ENCODE data around the gene CDC26. TPM values are rescaled to one million over a fixed set of nuclear protein-coding genes. Genes with fewer than 3 reads are reported as not detected.

CDC26 gene
- total and polyA plus RNA-seq, 10 donors: 20.6 to 42.9 (median 29.5) TPM

DNA sequence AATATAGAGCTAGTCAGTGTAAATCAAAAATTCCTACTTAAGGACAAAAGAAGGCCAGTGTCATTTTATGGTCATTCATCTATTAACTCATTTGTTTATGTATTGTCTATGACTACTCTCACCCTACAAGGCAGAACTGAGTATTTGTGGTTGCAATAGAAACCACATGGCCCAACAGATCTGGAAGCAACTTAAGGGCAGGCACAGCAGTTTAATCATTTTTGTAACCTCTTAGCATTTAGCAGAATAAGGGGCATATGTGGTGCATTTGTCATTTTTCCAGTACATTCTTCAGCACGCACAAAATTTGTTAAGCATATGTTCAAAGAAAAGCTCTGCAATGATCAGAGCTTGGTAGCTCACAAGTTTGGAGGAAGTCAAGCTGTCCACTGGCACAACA is 55.4 kb downstream of the CDC26 start:
- TF ChIP-seq, protein P1, sequence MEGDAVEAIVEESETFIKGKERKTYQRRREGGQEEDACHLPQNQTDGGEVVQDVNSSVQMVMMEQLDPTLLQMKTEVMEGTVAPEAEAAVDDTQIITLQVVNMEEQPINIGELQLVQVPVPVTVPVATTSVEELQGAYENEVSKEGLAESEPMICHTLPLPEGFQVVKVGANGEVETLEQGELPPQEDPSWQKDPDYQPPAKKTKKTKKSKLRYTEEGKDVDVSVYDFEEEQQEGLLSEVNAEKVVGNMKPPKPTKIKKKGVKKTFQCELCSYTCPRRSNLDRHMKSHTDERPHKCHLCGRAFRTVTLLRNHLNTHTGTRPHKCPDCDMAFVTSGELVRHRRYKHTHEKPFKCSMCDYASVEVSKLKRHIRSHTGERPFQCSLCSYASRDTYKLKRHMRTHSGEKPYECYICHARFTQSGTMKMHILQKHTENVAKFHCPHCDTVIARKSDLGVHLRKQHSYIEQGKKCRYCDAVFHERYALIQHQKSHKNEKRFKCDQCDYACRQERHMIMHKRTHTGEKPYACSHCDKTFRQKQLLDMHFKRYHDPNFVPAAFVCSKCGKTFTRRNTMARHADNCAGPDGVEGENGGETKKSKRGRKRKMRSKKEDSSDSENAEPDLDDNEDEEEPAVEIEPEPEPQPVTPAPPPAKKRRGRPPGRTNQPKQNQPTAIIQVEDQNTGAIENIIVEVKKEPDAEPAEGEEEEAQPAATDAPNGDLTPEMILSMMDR (IDR thresholded peaks at IDR 0.05 in 8 of 11, conservative IDR thresholded peaks at IDR 0.05 in 3 of 11): no peak
- TF ChIP-seq POLR2A (IDR thresholded peaks at IDR 0.05) (no peak), POLR2AphosphoS5 (IDR thresholded peaks at IDR 0.05) (no peak)
- intact Hi-C loops (cut with DNase I; ENCODE audit: low total_unique reads): loop anchor here (10.0 kb wide), 1 partner anchor 55 kb away; the partner anchor contains the start of genes CDC26 and PRPF4
- no peaks in the 10 kb centered on the region for H3K27me3 ChIP-seq (replicated peaks in 1 of 7)
- H3K4me1 ChIP-seq: peaks cover 20 to 93% (median 62%) of the 10 kb centered on the region in 6 donors
- peak overlapping the region; percentile 63 to 94 (median 83) for H3K4me3 ChIP-seq
- H3K27ac ChIP-seq: peak overlapping the region; percentile 55 to 95 (median 89)
- H3K9me3 ChIP-seq: no peaks in the 10 kb centered on the region
- no peak for DNase-seq
- peaks cover 0 to 21% (median 0%) of the 10 kb centered on the region in 6 donors for H3K36me3 ChIP-seq
- WGBS, 5 donors: 28 to 35% (median 33%) methylated on average over 1 of the region's 1 CpG

DNA sequence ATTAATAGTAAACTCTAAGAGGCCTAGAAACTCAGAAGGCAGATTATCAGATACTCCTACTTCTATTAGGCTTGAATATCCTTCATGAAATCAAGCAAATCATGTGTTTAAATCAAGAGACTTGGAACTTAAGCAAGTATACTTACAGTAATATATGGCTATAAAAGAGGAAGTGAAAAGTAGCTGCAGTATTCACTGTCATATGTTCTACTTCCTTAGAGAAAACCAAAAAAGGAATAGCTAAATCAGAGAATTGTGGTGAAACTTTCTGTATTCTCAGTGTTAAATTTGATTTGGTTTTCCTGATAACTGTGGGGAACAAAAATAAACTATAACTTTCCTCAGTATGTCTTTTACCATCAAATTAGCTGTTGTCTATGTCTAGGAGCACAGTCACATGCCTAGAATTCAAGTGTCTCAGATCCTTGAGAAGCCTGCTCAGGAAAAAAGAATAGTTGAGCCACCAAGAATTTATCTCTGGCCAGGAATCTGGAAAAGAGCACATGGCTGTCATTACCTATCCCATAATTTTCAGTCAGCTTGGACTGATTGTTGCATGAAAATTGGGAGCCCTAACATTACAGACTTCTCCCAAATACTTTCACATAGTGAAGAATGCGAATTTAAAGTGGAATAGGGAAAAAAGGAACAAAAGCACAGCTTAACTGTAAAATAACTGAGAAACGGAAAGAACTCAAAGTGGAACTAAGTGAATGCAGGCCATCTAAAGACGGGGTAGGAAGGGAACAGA is 56.0 kb downstream of the CDC26 start:
- Histone ChIP-seq H3K27me3 (replicated peaks in 1 of 7) (no peaks in the 10 kb centered on the region), H3K27ac (peak overlapping the region; percentile 55 to 95 (median 89)), H3K36me3 (peaks cover 0 to 14% (median 0%) of the 10 kb centered on the region in 6 donors), H3K9me3 (no peaks in the 10 kb centered on the region), H3K4me3 (peak overlapping the region in 7 of 8 donors; percentile 63 to 94 (median 84)), H3K4me1 (peaks cover 20 to 93% (median 64%) of the 10 kb centered on the region in 6 donors)
- WGBS, 5 donors: 25 to 43% (median 32%) methylated on average over 3 of the region's 3 CpGs
- no peak for TF ChIP-seq POLR2AphosphoS5 (IDR thresholded peaks at IDR 0.05)
- no peak for TF ChIP-seq POLR2A (IDR thresholded peaks at IDR 0.05)
- TF ChIP-seq, protein P1 (IDR thresholded peaks at IDR 0.05 in 8 of 11, conservative IDR thresholded peaks at IDR 0.05 in 3 of 11): no peak
- intact Hi-C loops (cut with DNase I; ENCODE audit: low total_unique reads): no loop called here
- no peak for DNase-seq

Other genes with a start within 250 kb of the CDC26 start
- 1 to 10 TPM; 2.2 to 4.1 (median 2.9) TPM for gene ZFP37, start 218.8 kb downstream of the CDC26 start, total RNA-seq
- under 1 TPM; 0.65 to 0.74 (median 0.71) TPM for gene ZFP37, start 218.8 kb downstream of the CDC26 start, polyA plus RNA-seq
- gene SLC31A2, start 124.6 kb downstream of the CDC26 start, total RNA-seq: 10 to 100 TPM; 30.8 to 97.3 (median 58.5) TPM
- 10 to 100 TPM in 2 of 3 donors, 1 to 10 TPM in 1; 7.7 to 13.5 (median 12.4) TPM for gene SLC31A2, start 124.6 kb downstream of the CDC26 start, polyA plus RNA-seq
- gene FKBP15, start 54.3 kb downstream of the CDC26 start, total RNA-seq: 10 to 100 TPM; 50.7 to 68.0 (median 60.0) TPM
- gene FKBP15, start 54.3 kb downstream of the CDC26 start, polyA plus RNA-seq: 10 to 100 TPM; 11.5 to 18.4 (median 12.4) TPM
- 10 to 100 TPM; 17.7 to 22.7 (median 19.2) TPM for gene SLC31A1, start 54.0 kb downstream of the CDC26 start, total RNA-seq
- 1 to 10 TPM; 3.0 to 5.5 (median 3.3) TPM for gene SLC31A1, start 54.0 kb downstream of the CDC26 start, polyA plus RNA-seq
- gene PRPF4, start 86 bp upstream of the CDC26 start, total RNA-seq: 10 to 100 TPM; 13.5 to 20.2 (median 17.5) TPM
- gene PRPF4, start 86 bp upstream of the CDC26 start, polyA plus RNA-seq: 10 to 100 TPM in 2 of 3 donors, 1 to 10 TPM in 1; 7.7 to 12.4 (median 10.5) TPM
- gene RNF183, start 27.8 kb upstream of the CDC26 start, total RNA-seq: under 1 TPM in 1 of 7 donors, not detected in 6; 0.35 TPM
- gene RNF183, start 27.8 kb upstream of the CDC26 start, polyA plus RNA-seq: under 1 TPM; 0.06 to 0.09 (median 0.08) TPM
- gene WDR31, start 64.7 kb upstream of the CDC26 start, total RNA-seq: 1 to 10 TPM in 3 of 7 donors, under 1 TPM in 4; 0.46 to 2.3 (median 0.94) TPM
- under 1 TPM; 0.15 to 0.35 (median 0.27) TPM for gene WDR31, start 64.7 kb upstream of the CDC26 start, polyA plus RNA-seq
- gene BSPRY, start 74.0 kb upstream of the CDC26 start, total RNA-seq: 1 to 10 TPM in 3 of 7 donors, under 1 TPM in 4; 0.47 to 1.7 (median 0.79) TPM
- under 1 TPM; 0.26 to 0.77 (median 0.26) TPM for gene BSPRY, start 74.0 kb upstream of the CDC26 start, polyA plus RNA-seq
- 10 to 100 TPM; 13.5 to 38.3 (median 16.7) TPM for gene HDHD3, start 101.4 kb upstream of the CDC26 start, total RNA-seq
- gene HDHD3, start 101.4 kb upstream of the CDC26 start, polyA plus RNA-seq: 10 to 100 TPM; 17.2 to 26.0 (median 23.8) TPM
- gene ALAD, start 125.7 kb upstream of the CDC26 start, total RNA-seq: 10 to 100 TPM; 19.3 to 31.1 (median 29.5) TPM
- 10 to 100 TPM; 14.4 to 21.7 (median 15.9) TPM for gene ALAD, start 125.7 kb upstream of the CDC26 start, polyA plus RNA-seq
- 10 to 100 TPM; 29.3 to 53.0 (median 36.9) TPM for gene POLE3, start 135.1 kb upstream of the CDC26 start, total RNA-seq
- 10 to 100 TPM; 30.6 to 45.6 (median 44.5) TPM for gene POLE3, start 135.1 kb upstream of the CDC26 start, polyA plus RNA-seq
- gene C9orf43, start 135.2 kb upstream of the CDC26 start, total RNA-seq: under 1 TPM in 5 of 7 donors, not detected in 2; 0.37 to 0.92 (median 0.46) TPM
- under 1 TPM; 0.27 to 0.59 (median 0.48) TPM for gene C9orf43, start 135.2 kb upstream of the CDC26 start, polyA plus RNA-seq
- gene RGS3, start 188.2 kb upstream of the CDC26 start, total RNA-seq: 100 to 1,000 TPM in 1 of 7 donors, 10 to 100 TPM in 6; 63.2 to 122 (median 84.4) TPM
- 10 to 100 TPM; 17.5 to 48.3 (median 26.5) TPM for gene RGS3, start 188.2 kb upstream of the CDC26 start, polyA plus RNA-seq